GM12878 (cell line): ENCODE data around the gene AKT1S1. TPM values are rescaled to one million over a fixed set of nuclear protein-coding genes. Genes with fewer than 3 reads are reported as not detected.

Experiments used
- ATAC-seq: fragments of 200-7000 bp; cut with Tn5 transposase; 3 replicates; pipeline ENCODE4 v1.9.1; 2020; ENCODE audit warnings: mild to moderate bottlenecking, moderate library complexity
- BruUV-seq: library from RNA; stranded (reverse); fragments of 400-500 nt; replicated peaks from 2 replicates; lab custom pipeline; 2021; lab: Mats Ljungman, UMichigan
- CTCF ChIA-PET: fragments of 300-600 bp; sonication (Branson Sonifier 250); formaldehyde crosslinking; extraction: SDS; loops from one replicate; lab custom pipeline; 2021; ENCODE audit warnings: inconsistent platforms; lab: Yijun Ruan, JAX
- POLR2A ChIA-PET: fragments of 350-600 bp; formaldehyde crosslinking; extraction: SDS; loops from one replicate; lab custom pipeline; 2021; ENCODE audit warnings: inconsistent platforms; lab: Charles Lee
- RAD21 ChIA-PET: fragments of 300-600 bp; sonication (Branson Sonifier 250); formaldehyde crosslinking; loops from one replicate; lab custom pipeline; 2023; ENCODE audit warnings: antibody characterized with exemption; ENCODE audit not compliant: unreplicated experiment; lab: Charles Lee
- SMC1A ChIA-PET: fragments of 300-600 bp; sonication (Branson Sonifier 250); formaldehyde crosslinking; loops from one replicate; lab custom pipeline; 2023; ENCODE audit not compliant: unreplicated experiment, uncharacterized antibody; lab: Charles Lee
- DNase-seq: peaks from one replicate; pipeline ENCODE4 v3.0.0-alpha.2; 2011; ENCODE audit warnings: low read depth, low spot score
- FAIRE-seq: peaks from 3 replicates; lab custom pipeline; 2011; peaks lifted over from hg19 to GRCh38; lab: Jason Lieb, UNC
- H2AFZ ChIP-seq: 2 replicates; pipeline ENCODE4 v1.6.0; 2011; ENCODE audit warnings: low read depth, low read length, control low read depth; ENCODE audit not compliant: control insufficient read depth
- H3K27ac ChIP-seq: 2 replicates; pipeline ENCODE4 v1.5.1; 2011; ENCODE audit warnings: control low read depth; ENCODE audit not compliant: control insufficient read depth, insufficient read depth
- H3K27me3 ChIP-seq, 2 experiments: replicated peaks in 1 of 2; 2 replicates each; pipeline versions ENCODE4 v1.6.0 to v1.6.1; 2011; ENCODE audit warnings: low read length in 1 of 2; ENCODE audit not compliant: control insufficient read depth in 2 of 2, insufficient read depth in 2 of 2
- H3K36me3 ChIP-seq, 2 experiments: 2 replicates each; pipeline ENCODE4 v1.5.1; 2011; ENCODE audit warnings: low read length in 1 of 2; ENCODE audit not compliant: control insufficient read depth in 2 of 2, insufficient read depth in 2 of 2
- H3K4me1 ChIP-seq: 2 replicates; pipeline ENCODE4 v1.6.1; 2011; ENCODE audit warnings: mild to moderate bottlenecking, low read length, moderate library complexity, mixed read lengths; ENCODE audit not compliant: control insufficient read depth, insufficient read depth
- H3K4me2 ChIP-seq: 2 replicates; pipeline ENCODE4 v1.6.0; 2011; ENCODE audit warnings: control low read depth; ENCODE audit not compliant: control insufficient read depth, insufficient read depth
- H3K4me3 ChIP-seq: fragments of 200-600 bp; sonication (generic); 2 replicates; pipeline ENCODE4 v1.5.1; 2016
- H3K79me2 ChIP-seq: 2 replicates; pipeline ENCODE4 v1.6.0; 2011; ENCODE audit warnings: low read length; ENCODE audit not compliant: control insufficient read depth, insufficient read depth
- H3K9ac ChIP-seq: 2 replicates; pipeline ENCODE4 v1.8.0; 2011; ENCODE audit warnings: low read length, control low read depth, mixed read lengths; ENCODE audit not compliant: control insufficient read depth, insufficient read depth
- H3K9me3 ChIP-seq: replicated peaks from 3 replicates; pipeline ENCODE4 v1.5.1; 2011; ENCODE audit warnings: mild to moderate bottlenecking, low read length; ENCODE audit not compliant: control insufficient read depth, insufficient read depth
- H4K20me1 ChIP-seq: 2 replicates; pipeline ENCODE4 v1.6.0; 2011; ENCODE audit not compliant: control insufficient read depth, insufficient read depth
- CEBPB ChIP-seq, 2 experiments: fragments of 150-350 bp in 1 of 2; IDR thresholded peaks; 2 replicates each; pipeline ENCODE4 v1.6.1; 2012 to 2014; ENCODE audit warnings: low read depth in 2 of 2, low read length in 2 of 2, borderline replicate concordance in 1 of 2, inconsistent platforms in 1 of 2
- CHD1 ChIP-seq: IDR thresholded peaks from 2 replicates; pipeline ENCODE4 v1.6.1; 2012; ENCODE audit warnings: low read depth, low read length, improper control_type of control experiment
- CHD2 ChIP-seq: IDR thresholded peaks from 2 replicates; pipeline ENCODE4 v1.6.1; 2011; ENCODE audit warnings: low read depth, low read length, improper control_type of control experiment, borderline replicate concordance
- CTCF ChIP-seq, 3 experiments: IDR thresholded peaks in 2 of 3; conservative IDR thresholded peaks in 1 of 3; 2 replicates each; pipeline ENCODE4 v1.5.1; 2011; ENCODE audit warnings: low read depth in 3 of 3, low read length in 3 of 3, mild to moderate bottlenecking in 3 of 3, control low read depth in 2 of 3, moderate library complexity in 2 of 3, inconsistent platforms in 1 of 3, mixed read lengths in 1 of 3; ENCODE audit not compliant: control insufficient read depth in 2 of 3, insufficient read depth in 1 of 3; ENCODE audit errors: extremely low read depth in 1 of 3
- DPF2 ChIP-seq: fragments of 450-650 bp; IDR thresholded peaks from 2 replicates; pipeline ENCODE4 v1.6.1; 2017; ENCODE audit warnings: mild to moderate bottlenecking
- FOS ChIP-seq: IDR thresholded peaks from 3 replicates; pipeline ENCODE4 v1.6.1; 2011; ENCODE audit warnings: borderline replicate concordance; ENCODE audit not compliant: insufficient read length; ENCODE audit errors: extremely low read depth
- FOXK2 ChIP-seq: fragments of 450-650 bp; IDR thresholded peaks from 2 replicates; pipeline ENCODE4 v1.6.1; 2017; ENCODE audit warnings: mild to moderate bottlenecking, moderate library complexity
- GATAD2B ChIP-seq: fragments of 450-650 bp; conservative IDR thresholded peaks from 2 replicates; pipeline ENCODE4 v1.6.1; 2017; ENCODE audit warnings: low read depth, mild to moderate bottlenecking, moderate library complexity
- RAD51 ChIP-seq: fragments of 450-650 bp; IDR thresholded peaks from 2 replicates; pipeline ENCODE4 v1.6.1; 2016; ENCODE audit warnings: moderate library complexity, mild to moderate bottlenecking, inconsistent platforms
- RBBP5 ChIP-seq: fragments of 200-600 bp; sonication (generic); conservative IDR thresholded peaks from 2 replicates; pipeline ENCODE4 v1.6.1; 2016
- SUPT20H ChIP-seq: IDR thresholded peaks from 2 replicates; pipeline ENCODE4 v1.6.1; 2011; ENCODE audit warnings: low read depth, mild to moderate bottlenecking, low read length, moderate library complexity, borderline replicate concordance; ENCODE audit not compliant: control insufficient read depth
- WGBS: methylation state at CpG from one replicate; pipeline ENCODE4 v1.1.6; 2016; ENCODE audit warnings: low lambda C conversion rate; ENCODE audit not compliant: insufficient replicate concordance, insufficient coverage; ENCODE audit errors: missing lambda C conversion rate; 5-methylcytosine and 5-hydroxymethylcytosine counted together
- in situ Hi-C: fragments of 300-500 bp; cut with MboI; formaldehyde crosslinking; loops from 9 replicates; pipeline ENCODE4 v1.14.3; 2018; ENCODE audit warnings: mixed read lengths
- intact Hi-C: fragments of 100-400 bp; cut with micrococcal nuclease; formaldehyde crosslinking; loops from one replicate; pipeline ENCODE4 v1.14.2; 2022; ENCODE audit not compliant: unreplicated experiment
- polyA plus RNA-seq, 11 experiments: library from polyadenylated mRNA; depleted of rRNA in 4 of 11; unstranded in 6 of 11; stranded (reverse) in 5 of 11; fragments of >200 nt; fragmentation: Nextera tagmentation in 4 of 11; fragmentation: Illumina TruSeq in 1 of 11; extraction: Ambion mirVana in 4 of 11; extraction: Trizol in 1 of 11; gene quantifications; 1 replicate in 1 of 11; 2 replicates in 10 of 11; pipeline versions ENCODE4 v1.2.1 to v1.2.3, GENCODE V29; 2011 to 2016; ENCODE audit warnings: inconsistent platforms in 2 of 11, missing spikeins in 2 of 11, low read depth in 1 of 11
- total RNA-seq, 4 experiments: library from RNA; depleted of rRNA in 3 of 4; stranded (reverse); fragments of >200 nt in 3 of 4; fragmentation: Illumina TruSeq in 1 of 4; extraction: Trizol in 1 of 4; gene quantifications; 2 replicates each; pipeline versions ENCODE4 v1.2.1 to v1.2.3, GENCODE V29; 2013 to 2021
- TF ChIP-seq, protein P1 (sequence below): fragments of 450-650 bp; IDR thresholded peaks from 2 replicates; pipeline ENCODE4 v1.6.1; 2017; ENCODE audit warnings: mild to moderate bottlenecking, moderate library complexity
- TF ChIP-seq, protein P2 (sequence below): IDR thresholded peaks from 2 replicates; pipeline ENCODE4 v1.6.1; 2012; ENCODE audit warnings: low read depth, low read length, improper control_type of control experiment

AKT1S1 gene
- total and polyA plus RNA-seq, 10 of the 15 experiments (the other 5 are each of a cell fraction or from before 2014, with no cell fraction given): 0.43 to 23.0 (median 12.3) TPM

- TF ChIP-seq, protein P1, sequence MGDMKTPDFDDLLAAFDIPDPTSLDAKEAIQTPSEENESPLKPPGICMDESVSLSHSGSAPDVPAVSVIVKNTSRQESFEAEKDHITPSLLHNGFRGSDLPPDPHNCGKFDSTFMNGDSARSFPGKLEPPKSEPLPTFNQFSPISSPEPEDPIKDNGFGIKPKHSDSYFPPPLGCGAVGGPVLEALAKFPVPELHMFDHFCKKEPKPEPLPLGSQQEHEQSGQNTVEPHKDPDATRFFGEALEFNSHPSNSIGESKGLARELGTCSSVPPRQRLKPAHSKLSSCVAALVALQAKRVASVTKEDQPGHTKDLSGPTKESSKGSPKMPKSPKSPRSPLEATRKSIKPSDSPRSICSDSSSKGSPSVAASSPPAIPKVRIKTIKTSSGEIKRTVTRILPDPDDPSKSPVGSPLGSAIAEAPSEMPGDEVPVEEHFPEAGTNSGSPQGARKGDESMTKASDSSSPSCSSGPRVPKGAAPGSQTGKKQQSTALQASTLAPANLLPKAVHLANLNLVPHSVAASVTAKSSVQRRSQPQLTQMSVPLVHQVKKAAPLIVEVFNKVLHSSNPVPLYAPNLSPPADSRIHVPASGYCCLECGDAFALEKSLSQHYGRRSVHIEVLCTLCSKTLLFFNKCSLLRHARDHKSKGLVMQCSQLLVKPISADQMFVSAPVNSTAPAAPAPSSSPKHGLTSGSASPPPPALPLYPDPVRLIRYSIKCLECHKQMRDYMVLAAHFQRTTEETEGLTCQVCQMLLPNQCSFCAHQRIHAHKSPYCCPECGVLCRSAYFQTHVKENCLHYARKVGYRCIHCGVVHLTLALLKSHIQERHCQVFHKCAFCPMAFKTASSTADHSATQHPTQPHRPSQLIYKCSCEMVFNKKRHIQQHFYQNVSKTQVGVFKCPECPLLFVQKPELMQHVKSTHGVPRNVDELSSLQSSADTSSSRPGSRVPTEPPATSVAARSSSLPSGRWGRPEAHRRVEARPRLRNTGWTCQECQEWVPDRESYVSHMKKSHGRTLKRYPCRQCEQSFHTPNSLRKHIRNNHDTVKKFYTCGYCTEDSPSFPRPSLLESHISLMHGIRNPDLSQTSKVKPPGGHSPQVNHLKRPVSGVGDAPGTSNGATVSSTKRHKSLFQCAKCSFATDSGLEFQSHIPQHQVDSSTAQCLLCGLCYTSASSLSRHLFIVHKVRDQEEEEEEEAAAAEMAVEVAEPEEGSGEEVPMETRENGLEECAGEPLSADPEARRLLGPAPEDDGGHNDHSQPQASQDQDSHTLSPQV: no peak
- TF ChIP-seq, all 136 proteins: peak for 0
These were observed 32.7 kb downstream of the AKT1S1 start (continued) for GRCh38 chr19:49844138-49845095.

- intact Hi-C loops (no loop called here), in situ Hi-C loops (no loop called here)
- Histone ChIP-seq H3K4me3 (no peak overlapping the region), H3K4me2 (no peak overlapping the region), H3K9me3 (no peaks in the 10 kb centered on the region; the same call in 2 of the 3 replicates), H3K9ac (no peak overlapping the region), H3K27ac (no peak overlapping the region), H3K79me2 (no peaks in the 10 kb centered on the region), H2AFZ (no peak overlapping the region), H3K27me3 (no peaks in the 10 kb centered on the region), H4K20me1 (no peaks in the 10 kb centered on the region), H3K36me3 (peaks cover 0 to 2% of the 10 kb centered on the region in 2 experiments; a peak in 2 of 4 replicates), H3K4me1 (peaks cover 16% of the 10 kb centered on the region)
- WGBS: 2% methylated on average over 3 of the region's 3 CpGs
- BruUV-seq: no TSS peak
- RAD21 ChIA-PET: interaction anchor here (0.6 to 0.9 kb wide), 2 partner anchors 54 to 465 kb away, joined by 3 read pairs; partner anchors contain the start of gene IL4I1
- DNase-seq (peak; percentile 34), ATAC-seq (peak; percentile 95), FAIRE-seq (no peak)
- CTCF ChIA-PET: no interaction called here
- SMC1A ChIA-PET: interaction anchor here (1.3 to 1.4 kb wide), 3 partner anchors 24 to 30 kb away, joined by 3 read pairs; partner anchors contain the start of genes FUZ and MED25
- POLR2A ChIA-PET: interaction anchor here (0.6 to 1.3 kb wide), 7 partner anchors 24 to 483 kb away, joined by 3 to 8 read pairs (median 4); no protein-coding TSS in a partner anchor
- no peak for TF ChIP-seq RAD51
- TF ChIP-seq, protein P2, sequence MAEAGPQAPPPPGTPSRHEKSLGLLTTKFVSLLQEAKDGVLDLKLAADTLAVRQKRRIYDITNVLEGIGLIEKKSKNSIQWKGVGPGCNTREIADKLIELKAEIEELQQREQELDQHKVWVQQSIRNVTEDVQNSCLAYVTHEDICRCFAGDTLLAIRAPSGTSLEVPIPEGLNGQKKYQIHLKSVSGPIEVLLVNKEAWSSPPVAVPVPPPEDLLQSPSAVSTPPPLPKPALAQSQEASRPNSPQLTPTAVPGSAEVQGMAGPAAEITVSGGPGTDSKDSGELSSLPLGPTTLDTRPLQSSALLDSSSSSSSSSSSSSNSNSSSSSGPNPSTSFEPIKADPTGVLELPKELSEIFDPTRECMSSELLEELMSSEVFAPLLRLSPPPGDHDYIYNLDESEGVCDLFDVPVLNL: no peak
- TF ChIP-seq SUPT20H: no peak
- TF ChIP-seq CHD1: no peak
- TF ChIP-seq CHD2: 0 out of 2 replicates have a peak, but pooled peaks have one; percentile 25
- TF ChIP-seq RBBP5: no peak
- TF ChIP-seq CEBPB (IDR thresholded peaks at IDR 0.05; ENCODE audit: borderline replicate concordance in 1 of 2, low read depth in 2 of 2, low read length in 2 of 2): no peak
- no peak for TF ChIP-seq GATAD2B
- TF ChIP-seq FOS: no peak
- no peak for TF ChIP-seq CTCF (IDR thresholded peaks at IDR 0.05 in 2 of 3, conservative IDR thresholded peaks at IDR 0.05 in 1 of 3; ENCODE audit: control insufficient read depth in 2 of 3, extremely low read depth in 1 of 3, insufficient read depth in 1 of 3, low read depth in 3 of 3, low read length in 3 of 3)
- TF ChIP-seq DPF2: peak; percentile 58
- no peak for TF ChIP-seq FOXK2
These were observed 33.9 kb downstream of the AKT1S1 start for GRCh38 chr19:49843265-49843664.
